GM21529 (cell line): Measurements from ENCODE around the gene NACA2.
"Not testable (repeated sequence)": the region's sequence is repeated elsewhere in the genome, so short reads cannot be mapped to it uniquely, and the experiment has no call there.

Experiments
- ATAC-seq: cut with Tn5 transposase; IDR thresholded peaks from one replicate; pipeline ENCODE4 v1.9.1; 2021; ENCODE audit not compliant: unreplicated experiment

The NACA2 gene

GRCh38 chr17:61600621-61601020, 9.6 kb upstream of the NACA2 start:
- ATAC-seq: no peak

GRCh38 chr17:61599608-61600007, 8.6 kb upstream of the NACA2 start:
- ATAC-seq: no peak

- ATAC-seq: no peak
These were observed 7.0 kb upstream of the NACA2 start for GRCh38 chr17:61598014-61598413.

GRCh38 chr17:61597607-61598006, 6.6 kb upstream of the NACA2 start:
- ATAC-seq: no peak

GRCh38 chr17:61595418-61596186, 4.6 kb upstream of the NACA2 start:
- ATAC-seq: no peak

- ATAC-seq: no peak
These were observed 3.3 kb upstream of the NACA2 start for GRCh38 chr17:61594294-61594825.

GRCh38 chr17:61593426-61593825, 2.4 kb upstream of the NACA2 start:
- no peak for ATAC-seq

GRCh38 chr17:61591930-61592329, 911 bp upstream of the NACA2 start:
- ATAC-seq: no peak

- no peak for ATAC-seq
These were observed 1.0 kb downstream of the NACA2 start for GRCh38 chr17:61589990-61590389.

- ATAC-seq: no peak
These were observed 3.0 kb downstream of the NACA2 start for GRCh38 chr17:61587807-61588660.

- no peak for ATAC-seq
These were observed 3.8 kb downstream of the NACA2 start for GRCh38 chr17:61587242-61587641.

GRCh38 chr17:61586622-61587021, 4.4 kb downstream of the NACA2 start:
- ATAC-seq: not testable (repeated sequence)

GRCh38 chr17:61586031-61586566, 4.9 kb downstream of the NACA2 start:
- ATAC-seq: no peak

GRCh38 chr17:61584866-61585265, 6.2 kb downstream of the NACA2 start:
- no peak for ATAC-seq

- no peak for ATAC-seq
These were observed 6.8 kb downstream of the NACA2 start for GRCh38 chr17:61584266-61584665.

GRCh38 chr17:61583660-61584264, 7.3 kb downstream of the NACA2 start:
- ATAC-seq: no peak

- no peak for ATAC-seq
These were observed 7.8 kb downstream of the NACA2 start for GRCh38 chr17:61583242-61583641.

GRCh38 chr17:61582593-61582992, 8.4 kb downstream of the NACA2 start:
- ATAC-seq: no peak

- ATAC-seq: no peak
These were observed 9.2 kb downstream of the NACA2 start for GRCh38 chr17:61581611-61582349.

- ATAC-seq: no peak
These were observed 10.5 kb downstream of the NACA2 start for GRCh38 chr17:61580502-61580901.

- ATAC-seq: no peak
These were observed 11.1 kb downstream of the NACA2 start for GRCh38 chr17:61579961-61580360.
